Spinal cord (tissue), 10 donors: ENCODE data around the gene GRK6. TPM values are rescaled to one million over a fixed set of nuclear protein-coding genes. Genes with fewer than 3 reads are reported as not detected.

Source experiments
- DNase-seq, 6 donors: peaks; one replicate each; pipeline versions ENCODE4 v3.0.0 to v3.0.0-alpha.2; 2013 to 2015; ENCODE audit warnings: low spot score in 6 of 6, low read depth in 4 of 6
- H3K27ac ChIP-seq: one replicate; pipeline ENCODE4 v1.5.1; 2013; ENCODE audit warnings: low read depth, low read length, control low read depth
- H3K27me3 ChIP-seq: one replicate; pipeline ENCODE4 v1.6.1; 2013; ENCODE audit warnings: low read length; ENCODE audit not compliant: control insufficient read depth, insufficient read depth
- H3K36me3 ChIP-seq: one replicate; pipeline ENCODE4 v1.6.1; 2013; ENCODE audit warnings: low read length; ENCODE audit not compliant: control insufficient read depth, insufficient read depth
- H3K4me1 ChIP-seq: one replicate; pipeline ENCODE4 v1.6.1; 2013; ENCODE audit warnings: low read length; ENCODE audit not compliant: control insufficient read depth, insufficient read depth
- H3K4me3 ChIP-seq: one replicate; pipeline ENCODE4 v1.5.1; 2013; ENCODE audit warnings: low read depth, low read length, control low read depth
- H3K9me3 ChIP-seq: one replicate; pipeline ENCODE4 v1.6.1; 2013; ENCODE audit warnings: low read length; ENCODE audit not compliant: control insufficient read depth, insufficient read depth
- WGBS: methylation state at CpG from one replicate; pipeline ENCODE4 v1.1.5; 2013; ENCODE audit warnings: missing lambda C conversion rate; ENCODE audit not compliant: insufficient coverage; 5-methylcytosine and 5-hydroxymethylcytosine counted together
- polyA plus RNA-seq, 2 donors: library from polyadenylated mRNA; unstranded; fragments of 120-200 nt; gene quantifications; one replicate each; pipeline ENCODE4 v1.2.1, GENCODE V29; 2013; ENCODE audit not compliant: insufficient read length in 2 of 2
- total RNA-seq, 2 donors: library from RNA; depleted of rRNA in 1 of 2; stranded (reverse); fragments of 120-200 nt in 1 of 2; fragments of >200 nt in 1 of 2; gene quantifications; one replicate each; pipeline versions ENCODE4 v1.2.3 to v1.2.4, GENCODE V29; 2013 to 2014
- donor health status: healthy.

Gene GRK6
- total and polyA plus RNA-seq, 4 donors: 16.7 to 42.4 (median 32.2) TPM

DNA sequence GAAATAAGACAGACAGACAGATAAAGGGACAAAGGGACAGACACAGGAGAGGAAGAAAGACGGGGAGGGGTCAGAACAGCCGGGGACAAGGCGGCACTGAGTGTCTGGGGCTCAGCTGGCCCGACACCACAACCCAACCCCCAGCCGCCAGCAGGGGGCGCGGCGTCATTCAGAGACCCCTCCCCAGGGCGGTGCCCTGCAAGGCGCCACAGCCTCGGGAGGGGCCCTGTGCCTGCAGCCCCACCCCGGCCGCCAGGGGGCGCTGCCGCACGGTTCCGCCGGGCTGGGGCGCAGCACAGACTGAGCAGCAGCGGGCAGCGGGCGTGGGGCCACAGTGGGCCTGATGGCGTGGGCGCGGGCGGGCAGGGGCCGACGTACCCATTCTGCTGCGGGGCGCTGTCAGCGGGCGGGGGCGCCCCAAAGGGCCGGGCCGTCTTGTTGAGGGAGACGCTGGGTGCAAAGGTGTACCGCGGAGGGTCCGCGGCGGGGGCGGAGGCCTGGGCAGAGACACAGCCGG lies 65.0 kb downstream of the GRK6 start:
- WGBS: 46% methylated on average over 27 of the region's 43 CpGs
- Histone ChIP-seq H3K4me1 (peaks cover 51% of the 10 kb centered on the region), H3K9me3 (no peaks in the 10 kb centered on the region), H3K27ac (no peak overlapping the region), H3K27me3 (no peaks in the 10 kb centered on the region), H3K36me3 (peaks cover 79% of the 10 kb centered on the region), H3K4me3 (no peak overlapping the region)
- DNase-seq: peak in 1 of 6 donors; percentile 39

DNA sequence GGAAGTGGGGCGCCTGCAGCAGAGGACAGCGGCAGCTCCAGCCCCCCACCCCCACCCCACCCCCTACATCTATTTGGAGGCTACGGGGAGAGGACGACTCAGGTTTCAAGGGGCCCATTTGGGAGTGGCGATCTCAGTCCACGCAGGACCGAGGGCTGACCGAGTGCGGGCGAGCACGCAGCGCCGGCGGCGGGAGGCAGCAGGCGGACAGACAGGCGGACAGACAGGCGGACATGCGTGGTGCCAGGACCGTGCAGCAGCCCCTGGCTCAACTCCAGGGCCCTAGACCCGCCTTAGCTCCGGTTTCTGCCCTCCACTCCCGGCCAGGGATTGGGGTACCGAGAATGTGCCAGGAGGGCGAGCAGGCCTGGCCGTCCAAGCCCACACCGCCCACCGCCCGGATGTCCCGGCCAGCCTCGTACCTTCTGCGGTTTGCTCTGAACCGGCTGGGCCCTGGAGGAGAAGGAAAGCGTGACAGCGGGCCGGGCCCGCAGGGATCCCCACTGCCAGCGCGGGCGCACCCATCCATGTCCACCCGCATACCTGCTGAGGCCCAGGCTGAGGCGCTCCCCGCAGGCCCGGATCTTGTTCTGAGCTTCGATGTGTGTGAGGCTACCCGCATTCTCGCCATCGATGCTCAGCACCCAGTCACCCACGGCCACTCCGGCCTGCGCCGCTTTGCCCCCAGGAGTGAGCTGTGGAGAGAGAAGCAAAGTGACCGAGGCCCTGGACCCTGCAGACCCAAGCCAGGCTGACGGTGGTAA lies 65.7 kb downstream of the GRK6 start:
- WGBS: 93% methylated on average over 51 of the region's 54 CpGs
- Histone ChIP-seq H3K9me3 (no peaks in the 10 kb centered on the region), H3K27me3 (no peaks in the 10 kb centered on the region), H3K36me3 (peaks cover 78% of the 10 kb centered on the region), H3K4me1 (peaks cover 58% of the 10 kb centered on the region), H3K27ac (no peak overlapping the region), H3K4me3 (no peak overlapping the region)
- no peak for DNase-seq

Other genes with a start within 250 kb of the GRK6 start
- gene RAB24, start 123.0 kb upstream of the GRK6 start, total RNA-seq: 10 to 100 TPM; 15.5 to 28.3 TPM
- gene RAB24, start 123.0 kb upstream of the GRK6 start, polyA plus RNA-seq: 10 to 100 TPM; 49.8 to 58.9 TPM
- gene PRELID1, start 122.9 kb upstream of the GRK6 start, total RNA-seq: 100 to 1,000 TPM in 1 of 2 donors, 10 to 100 TPM in 1; 35.2 to 101 TPM
- 100 to 1,000 TPM; 115 to 116 TPM for gene PRELID1, start 122.9 kb upstream of the GRK6 start, polyA plus RNA-seq
- gene MXD3, start 114.8 kb upstream of the GRK6 start, total RNA-seq: 10 to 100 TPM in 1 of 2 donors, 1 to 10 TPM in 1; 4.9 to 20.2 TPM
- gene MXD3, start 114.8 kb upstream of the GRK6 start, polyA plus RNA-seq: 10 to 100 TPM; 21.7 to 30.4 TPM
- gene LMAN2, start 75.0 kb upstream of the GRK6 start, total RNA-seq: 100 to 1,000 TPM in 1 of 2 donors, 10 to 100 TPM in 1; 96.6 to 152 TPM
- gene LMAN2, start 75.0 kb upstream of the GRK6 start, polyA plus RNA-seq: 10 to 100 TPM; 90.3 to 96.1 TPM
- gene RGS14, start 68.8 kb upstream of the GRK6 start, total RNA-seq: 10 to 100 TPM in 1 of 2 donors, 1 to 10 TPM in 1; 7.5 to 14.4 TPM
- gene RGS14, start 68.8 kb upstream of the GRK6 start, polyA plus RNA-seq: 10 to 100 TPM in 1 of 2 donors, 1 to 10 TPM in 1; 9.3 to 11.5 TPM
- gene SLC34A1, start 42.2 kb upstream of the GRK6 start, total RNA-seq: not detected
- gene SLC34A1, start 42.2 kb upstream of the GRK6 start, polyA plus RNA-seq: 1 to 10 TPM in 1 of 2 donors, under 1 TPM in 1; 0.68 to 1.2 TPM
- not detected for gene PFN3, start 26.0 kb upstream of the GRK6 start, total RNA-seq
- gene PFN3, start 26.0 kb upstream of the GRK6 start, polyA plus RNA-seq: under 1 TPM; 0.32 to 1.00 TPM
- gene F12, start 17.1 kb upstream of the GRK6 start, total RNA-seq: 1 to 10 TPM; 1.9 to 3.2 TPM
- gene F12, start 17.1 kb upstream of the GRK6 start, polyA plus RNA-seq: 10 to 100 TPM; 14.7 to 15.1 TPM
- gene PRR7, start 20.1 kb downstream of the GRK6 start, total RNA-seq: 1 to 10 TPM; 4.3 to 8.8 TPM
- gene PRR7, start 20.1 kb downstream of the GRK6 start, polyA plus RNA-seq: 10 to 100 TPM; 28.3 to 31.7 TPM
- gene DBN1, start 47.0 kb downstream of the GRK6 start, total RNA-seq: 100 to 1,000 TPM in 1 of 2 donors, 10 to 100 TPM in 1; 49.6 to 105 TPM
- 100 to 1,000 TPM; 241 to 273 TPM for gene DBN1, start 47.0 kb downstream of the GRK6 start, polyA plus RNA-seq
- 10 to 100 TPM; 23.4 to 67.3 TPM for gene PDLIM7, start 70.9 kb downstream of the GRK6 start, total RNA-seq
- 100 to 1,000 TPM in 1 of 2 donors, 10 to 100 TPM in 1; 61.1 to 128 TPM for gene PDLIM7, start 70.9 kb downstream of the GRK6 start, polyA plus RNA-seq
- gene DOK3, start 83.2 kb downstream of the GRK6 start, total RNA-seq: 1 to 10 TPM; 3.4 to 5.6 TPM
- gene DOK3, start 83.2 kb downstream of the GRK6 start, polyA plus RNA-seq: 10 to 100 TPM; 12.2 to 15.8 TPM
- gene DDX41, start 90.3 kb downstream of the GRK6 start, total RNA-seq: 10 to 100 TPM; 67.1 to 92.7 TPM
- 100 to 1,000 TPM; 118 to 126 TPM for gene DDX41, start 90.3 kb downstream of the GRK6 start, polyA plus RNA-seq
- gene FAM193B, start 127.9 kb downstream of the GRK6 start, total RNA-seq: 10 to 100 TPM; 21.6 to 72.7 TPM
- 100 to 1,000 TPM in 1 of 2 donors, 10 to 100 TPM in 1; 78.0 to 115 TPM for gene FAM193B, start 127.9 kb downstream of the GRK6 start, polyA plus RNA-seq
- 10 to 100 TPM; 53.6 to 66.7 TPM for gene TMED9, start 165.5 kb downstream of the GRK6 start, total RNA-seq
- 100 to 1,000 TPM; 135 to 147 TPM for gene TMED9, start 165.5 kb downstream of the GRK6 start, polyA plus RNA-seq
- gene B4GALT7, start 173.5 kb downstream of the GRK6 start, total RNA-seq: 10 to 100 TPM; 13.8 to 32.3 TPM
- gene B4GALT7, start 173.5 kb downstream of the GRK6 start, polyA plus RNA-seq: 10 to 100 TPM; 27.3 to 31.9 TPM